Duodenal mucosa (tissue), 2 donors: Measurements from ENCODE around the gene TBC1D17.

ENCODE experiments used
- H3K27ac ChIP-seq: one replicate; pipeline ENCODE4 v1.7.0; 2013; ENCODE audit warnings: low read depth, low read length
- H3K27me3 ChIP-seq, 2 donors: one replicate each; pipeline ENCODE4 v1.7.0; 2013; ENCODE audit warnings: low read length in 2 of 2, control low read depth in 1 of 2; ENCODE audit not compliant: insufficient read depth in 2 of 2, control insufficient read depth in 1 of 2
- H3K36me3 ChIP-seq, 2 donors: one replicate each; pipeline ENCODE4 v1.7.0; 2013; ENCODE audit warnings: low read length in 2 of 2, control low read depth in 1 of 2; ENCODE audit not compliant: insufficient read depth in 2 of 2, control insufficient read depth in 1 of 2
- H3K4me1 ChIP-seq, 2 donors: one replicate each; pipeline ENCODE4 v1.7.0; 2013; ENCODE audit warnings: low read length in 2 of 2, control low read depth in 1 of 2; ENCODE audit not compliant: insufficient read depth in 2 of 2, control insufficient read depth in 1 of 2
- H3K4me3 ChIP-seq, 2 donors: one replicate each; pipeline ENCODE4 v1.7.0; 2013; ENCODE audit warnings: low read length in 2 of 2, low read depth in 1 of 2
- H3K9ac ChIP-seq, 2 donors: one replicate each; pipeline ENCODE4 v1.7.0; 2013; ENCODE audit warnings: low read length in 2 of 2, low read depth in 1 of 2
- H3K9me3 ChIP-seq, 2 donors: one replicate each; pipeline ENCODE4 v1.7.0; 2013; ENCODE audit warnings: low read length in 2 of 2, control low read depth in 1 of 2; ENCODE audit not compliant: control insufficient read depth in 1 of 2

The TBC1D17 gene

DNA sequence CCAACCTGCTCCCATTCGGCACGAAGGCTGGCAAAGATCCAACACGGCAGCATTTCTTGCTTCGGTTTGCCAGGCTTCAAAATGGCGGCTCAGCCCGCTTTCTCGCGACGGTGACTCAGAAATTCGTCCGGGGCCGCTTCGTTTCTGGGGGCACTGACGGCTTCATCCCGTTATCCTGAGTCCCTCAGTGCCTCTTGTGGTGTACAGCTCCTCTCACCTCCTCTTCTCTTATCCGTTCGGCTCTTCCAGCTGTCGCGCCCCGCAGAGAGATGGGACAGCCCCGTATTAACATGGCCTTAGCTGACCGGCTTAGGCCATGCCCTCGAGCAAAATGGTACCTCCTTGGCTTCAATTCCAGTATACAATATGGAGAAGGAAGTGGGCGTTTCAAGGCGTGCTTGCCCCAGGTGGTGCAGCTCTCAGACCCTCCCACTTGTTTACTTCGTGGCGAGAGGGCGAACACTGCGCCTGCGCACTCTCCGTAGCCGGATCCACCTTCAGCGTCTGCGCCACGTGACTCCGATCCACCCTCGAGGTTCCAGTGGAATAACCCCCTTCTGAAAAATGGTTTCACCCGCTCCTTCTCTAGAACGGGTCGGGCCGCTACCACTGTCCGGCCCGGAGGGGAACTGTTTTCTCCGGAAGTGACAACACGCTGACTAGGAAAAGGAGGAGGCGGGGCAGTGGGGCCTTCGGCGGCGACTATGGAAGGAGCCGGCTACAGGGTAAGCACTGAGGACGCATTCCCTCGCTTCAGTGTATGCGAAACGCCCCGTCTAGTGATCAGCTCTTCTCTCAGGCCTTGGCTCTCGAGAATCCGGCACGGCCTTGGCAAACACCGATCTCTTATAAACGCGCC lies at the start of gene TBC1D17, which contains the start of gene AKT1S1:
Gene TBC1D17 (plus strand): TSS at position 683 of the 859 bp plus-strand sequence. CDS start 22 bp downstream, at position 705.
Gene AKT1S1 (minus strand): TSS at position 336 of the 859 bp plus-strand sequence. CDS start 4,060 bp downstream, outside the sequence.
- Histone ChIP-seq H3K27me3 (no peaks in the 10 kb centered on the region), H3K9me3 (no peaks in the 10 kb centered on the region), H3K4me1 (peaks cover 26 to 28% of the 10 kb centered on the region in 2 donors), H3K4me3 (peak within 1 kb of the TSS; percentile 95 to 99), H3K36me3 (peaks cover 13 to 39% of the 10 kb centered on the region in 2 donors), H3K9ac (peak within 1 kb of the TSS; percentile 95 to 100), H3K27ac (peak within 1 kb of the TSS; percentile 98)

DNA sequence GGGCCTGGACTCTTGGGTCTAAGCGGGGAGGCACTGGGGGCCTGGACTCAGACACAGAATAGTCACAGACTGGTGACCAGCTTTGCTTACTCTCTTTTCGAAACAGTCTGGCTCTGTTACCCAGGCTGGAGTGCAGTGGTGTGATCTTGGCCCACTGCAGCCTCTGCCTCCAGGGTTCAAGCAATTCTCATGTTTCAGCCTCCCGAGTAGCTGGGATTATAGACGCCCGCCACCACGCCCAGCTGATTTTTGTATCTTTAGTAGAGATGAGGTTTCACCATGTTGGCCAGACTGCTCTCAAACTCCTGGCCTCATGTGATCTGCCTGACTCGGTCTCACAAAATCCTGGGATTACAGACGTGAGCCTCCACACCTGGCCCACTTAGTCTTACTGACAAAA lies 48.3 kb upstream of the TBC1D17 start:
- Histone ChIP-seq H3K4me1 (no peaks in the 10 kb centered on the region), H3K27me3 (no peaks in the 10 kb centered on the region), H3K4me3 (no peak overlapping the region), H3K36me3 (peaks cover 37 to 68% of the 10 kb centered on the region in 2 donors), H3K9ac (no peak overlapping the region), H3K9me3 (no peaks in the 10 kb centered on the region), H3K27ac (no peak overlapping the region)

DNA sequence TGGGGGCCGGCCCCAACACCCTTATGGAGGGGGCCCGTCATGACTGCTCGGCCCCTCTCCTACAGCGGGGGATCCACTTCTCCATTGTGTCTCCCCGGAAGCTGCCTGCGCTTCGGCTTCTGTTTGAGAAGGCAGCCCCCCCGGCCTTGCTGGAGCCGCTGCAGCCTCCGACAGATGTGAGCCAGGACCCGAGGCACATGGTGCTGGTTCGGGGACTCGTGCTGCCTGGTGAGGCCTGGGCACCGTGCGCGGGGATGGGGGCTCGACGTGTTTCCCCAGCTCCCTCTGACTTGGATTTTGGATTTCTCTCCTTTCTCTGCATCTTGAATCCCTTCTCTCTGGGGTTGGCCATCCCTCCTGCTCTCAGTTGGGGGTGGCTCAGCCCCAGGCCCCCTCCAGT lies 47.8 kb upstream of the TBC1D17 start:
- Histone ChIP-seq H3K27me3 (no peaks in the 10 kb centered on the region), H3K4me1 (no peaks in the 10 kb centered on the region), H3K9ac (no peak overlapping the region), H3K9me3 (no peaks in the 10 kb centered on the region), H3K4me3 (no peak overlapping the region), H3K36me3 (peaks cover 41 to 74% of the 10 kb centered on the region in 2 donors), H3K27ac (no peak overlapping the region)

DNA sequence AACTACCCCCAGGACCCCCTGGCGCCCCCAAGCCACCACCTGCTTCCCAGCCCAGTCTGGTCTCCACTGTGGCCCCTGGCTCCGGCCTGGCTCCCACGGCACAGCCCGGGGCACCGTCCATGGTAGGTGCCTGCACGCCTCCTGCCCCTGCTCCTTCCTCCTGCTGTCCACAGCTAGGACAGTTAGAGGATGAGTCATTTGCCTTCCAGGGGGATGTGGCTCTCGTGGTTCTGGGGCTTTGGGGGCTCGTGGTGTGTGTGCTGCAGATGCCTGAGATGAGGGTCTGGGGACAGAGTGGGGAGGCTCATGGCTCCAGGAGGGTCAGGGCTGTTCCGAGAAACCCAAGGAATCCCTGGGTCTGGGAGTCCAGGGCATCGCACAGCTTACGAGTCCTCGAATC lies 46.7 kb upstream of the TBC1D17 start:
- no peak overlapping the region for H3K9ac ChIP-seq
- no peak overlapping the region for H3K4me3 ChIP-seq
- H3K36me3 ChIP-seq = peaks cover 49 to 84% of the 10 kb centered on the region in 2 donors
- no peaks in the 10 kb centered on the region for H3K27me3 ChIP-seq
- H3K4me1 ChIP-seq = no peaks in the 10 kb centered on the region
- H3K9me3 ChIP-seq = no peaks in the 10 kb centered on the region
- no peak overlapping the region for H3K27ac ChIP-seq

DNA sequence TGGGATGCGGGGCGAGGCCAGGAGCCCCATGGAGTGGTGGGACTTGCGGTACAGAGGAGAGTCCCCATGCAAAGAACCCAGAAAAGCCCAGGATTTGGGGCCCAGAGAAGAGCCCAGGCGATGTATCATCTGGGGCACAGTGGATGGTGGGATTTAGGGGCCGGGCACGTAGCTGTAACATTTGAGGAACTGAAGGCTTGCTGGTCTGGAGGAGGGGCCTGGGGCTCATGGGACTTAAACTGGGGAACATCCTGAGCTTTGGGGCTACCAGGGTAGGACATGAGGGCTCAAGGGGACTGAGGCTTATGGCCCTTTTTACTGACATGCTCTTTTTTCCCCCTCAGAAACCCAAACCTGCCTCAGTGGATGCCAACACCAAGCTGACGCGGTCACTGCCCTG lies 45.9 kb upstream of the TBC1D17 start:
- peaks cover 53 to 84% of the 10 kb centered on the region in 2 donors for H3K36me3 ChIP-seq
- H3K27me3 ChIP-seq = no peaks in the 10 kb centered on the region
- H3K27ac ChIP-seq = no peak overlapping the region

DNA sequence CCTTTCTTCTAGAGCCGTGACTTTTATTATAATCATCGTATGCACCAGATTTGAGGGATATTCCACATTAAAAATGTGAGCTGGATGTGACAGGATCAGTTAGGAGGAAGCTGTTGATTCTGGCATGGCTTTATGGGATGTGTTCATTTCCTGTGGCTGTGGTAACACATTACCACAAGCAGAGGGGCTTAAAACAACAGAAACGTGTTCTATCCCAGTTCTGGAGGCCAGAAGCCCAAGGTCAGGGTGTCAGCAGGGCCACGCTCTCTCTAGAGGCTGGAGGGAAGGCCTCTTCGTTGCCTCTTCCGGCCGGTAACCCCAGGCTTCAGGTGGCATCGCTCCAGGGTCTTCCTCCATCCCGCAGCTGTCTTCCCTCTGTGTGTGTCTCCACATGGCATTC lies 44.9 kb upstream of the TBC1D17 start:
- no peaks in the 10 kb centered on the region for H3K27me3 ChIP-seq
- H3K27ac ChIP-seq = no peak overlapping the region
- H3K4me1 ChIP-seq = no peaks in the 10 kb centered on the region
- H3K9me3 ChIP-seq = no peaks in the 10 kb centered on the region
- H3K9ac ChIP-seq = no peak overlapping the region
- peaks cover 49 to 85% of the 10 kb centered on the region in 2 donors for H3K36me3 ChIP-seq
- H3K4me3 ChIP-seq = no peak overlapping the region

More for the DNA sequence above, 45.9 kb upstream of the TBC1D17 start:
- Histone ChIP-seq H3K9ac (no peak overlapping the region), H3K4me1 (no peaks in the 10 kb centered on the region), H3K9me3 (no peaks in the 10 kb centered on the region), H3K4me3 (no peak overlapping the region)

DNA sequence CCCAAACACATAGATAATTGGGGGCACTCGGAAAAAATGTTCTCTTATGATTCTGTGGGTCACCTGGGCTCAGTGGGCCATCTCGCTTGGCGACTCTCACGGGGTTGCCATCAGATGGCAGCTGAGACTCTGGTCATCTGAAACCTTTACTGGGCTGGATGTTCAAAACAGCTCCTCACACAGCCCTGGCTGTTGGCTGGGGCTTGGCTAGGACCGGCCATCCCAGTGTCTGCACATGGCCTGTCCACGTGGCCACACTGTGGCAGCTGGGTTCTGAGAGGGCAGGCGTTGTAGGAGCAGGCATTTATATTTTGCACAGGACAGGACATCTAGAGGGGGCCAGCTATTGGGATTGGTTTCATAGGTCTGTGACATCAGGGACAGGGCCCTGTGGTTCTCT lies 43.9 kb upstream of the TBC1D17 start:
- no peaks in the 10 kb centered on the region for H3K27me3 ChIP-seq

DNA sequence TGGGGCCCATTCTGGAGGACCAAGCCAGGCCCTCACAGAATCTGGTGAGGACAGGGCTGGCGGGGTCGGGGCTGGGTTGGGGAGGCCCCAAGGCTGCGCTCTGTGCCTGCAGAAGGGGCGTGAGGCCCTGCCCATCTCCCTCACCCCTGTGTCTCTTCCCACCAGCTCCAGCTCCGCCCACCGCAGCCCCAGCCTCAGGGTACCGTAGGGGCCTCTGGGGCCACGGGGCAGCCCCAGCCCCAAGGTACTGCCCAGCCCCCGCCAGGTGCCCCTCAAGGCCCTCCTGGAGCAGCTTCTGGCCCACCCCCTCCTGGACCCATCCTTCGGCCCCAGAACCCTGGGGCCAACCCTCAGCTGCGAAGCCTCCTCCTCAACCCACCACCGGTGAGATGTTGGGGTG lies 41.9 kb upstream of the TBC1D17 start:
- no peaks in the 10 kb centered on the region for H3K4me1 ChIP-seq
- no peak overlapping the region for H3K27ac ChIP-seq
- no peak overlapping the region for H3K4me3 ChIP-seq
- peaks cover 48 to 87% of the 10 kb centered on the region in 2 donors for H3K36me3 ChIP-seq
- H3K27me3 ChIP-seq = no peaks in the 10 kb centered on the region
- H3K9ac ChIP-seq = no peak overlapping the region
- H3K9me3 ChIP-seq = no peaks in the 10 kb centered on the region

More for the DNA sequence above, 43.9 kb upstream of the TBC1D17 start:
- no peaks in the 10 kb centered on the region for H3K9me3 ChIP-seq
- no peaks in the 10 kb centered on the region for H3K4me1 ChIP-seq
- H3K9ac ChIP-seq = no peak overlapping the region
- no peak overlapping the region for H3K4me3 ChIP-seq
- no peak overlapping the region for H3K27ac ChIP-seq
- peaks cover 51 to 88% of the 10 kb centered on the region in 2 donors for H3K36me3 ChIP-seq

DNA sequence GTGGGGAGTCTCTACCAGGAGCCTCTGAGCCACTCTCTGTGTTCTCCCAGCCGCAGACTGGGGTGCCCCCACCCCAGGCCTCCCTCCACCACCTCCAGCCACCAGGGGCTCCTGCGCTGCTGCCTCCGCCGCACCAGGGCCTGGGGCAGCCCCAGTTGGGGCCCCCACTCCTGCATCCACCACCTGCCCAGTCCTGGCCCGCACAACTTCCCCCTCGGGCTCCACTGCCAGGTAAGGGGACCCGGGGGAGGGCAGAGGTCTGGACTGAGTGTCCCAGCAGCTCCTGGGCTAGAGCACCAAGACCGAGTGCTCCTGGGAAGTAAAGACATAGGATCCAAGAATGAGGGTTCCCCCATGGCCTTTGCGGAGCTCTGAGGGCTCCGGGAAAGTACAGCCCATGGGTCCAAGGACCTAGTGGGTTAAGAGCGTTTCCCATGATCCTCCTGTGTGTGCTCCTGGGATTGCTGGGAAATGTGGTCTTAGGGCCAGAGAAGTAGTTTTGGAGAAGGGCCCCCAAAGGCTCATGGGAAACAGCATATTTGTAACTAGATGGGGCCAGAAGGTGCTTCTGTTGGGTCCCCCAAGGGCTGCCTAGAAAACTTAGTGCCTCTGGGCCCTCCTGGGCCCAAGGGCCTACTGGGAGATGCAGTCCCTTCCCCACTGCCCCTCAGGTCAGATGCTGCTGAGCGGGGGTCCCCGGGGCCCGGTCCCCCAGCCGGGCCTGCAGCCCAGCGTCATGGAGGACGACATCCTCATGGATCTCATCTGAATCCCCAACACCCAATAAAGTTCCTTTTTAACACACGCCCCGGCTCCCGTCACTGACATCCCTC lies 41.1 kb upstream of the TBC1D17 start:
- H3K27me3 ChIP-seq = no peaks in the 10 kb centered on the region
- no peak overlapping the region for H3K27ac ChIP-seq
- H3K4me1 ChIP-seq = no peaks in the 10 kb centered on the region
- no peak overlapping the region for H3K4me3 ChIP-seq
- H3K9me3 ChIP-seq = no peaks in the 10 kb centered on the region
- H3K9ac ChIP-seq = no peak overlapping the region
- H3K36me3 ChIP-seq = peaks cover 41 to 79% of the 10 kb centered on the region in 2 donors

DNA sequence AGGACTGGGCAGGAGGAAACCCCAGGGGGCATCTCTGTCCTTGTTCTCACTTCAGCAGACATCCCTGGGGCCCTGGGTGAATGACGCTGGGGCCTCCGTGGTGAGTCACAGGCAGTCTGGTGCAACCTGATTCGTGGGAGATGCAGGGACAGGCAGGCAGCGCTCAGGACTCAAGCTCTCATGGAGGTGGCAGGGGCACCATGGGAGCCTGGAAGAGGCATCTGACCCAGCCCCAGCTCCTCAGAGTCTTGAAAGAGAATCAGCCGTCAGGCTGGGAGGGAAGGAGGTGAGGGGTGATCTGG lies 40.5 kb upstream of the TBC1D17 start:
- no peak overlapping the region for H3K9ac ChIP-seq
- no peaks in the 10 kb centered on the region for H3K9me3 ChIP-seq
- no peak overlapping the region for H3K27ac ChIP-seq
- peaks cover 40 to 74% of the 10 kb centered on the region in 2 donors for H3K36me3 ChIP-seq
- H3K27me3 ChIP-seq = no peaks in the 10 kb centered on the region
- H3K4me3 ChIP-seq = no peak overlapping the region
- no peaks in the 10 kb centered on the region for H3K4me1 ChIP-seq
